Body of pancreas (tissue), 4 donors: Measurements from ENCODE around the gene RFESD.

Source experiments
- CTCF ChIP-seq, 7 experiments: fragments of 450-650 bp in 4 of 7; fragments of 200-600 bp in 3 of 7; sonication (generic) in 3 of 7; IDR thresholded peaks; one replicate each; pipeline ENCODE4 v1.5.1; 2016 to 2019; ENCODE audit warnings: antibody characterized with exemption in 7 of 7
- POLR2A ChIP-seq, 3 donors: fragments of 450-650 bp; IDR thresholded peaks; one replicate each; pipeline ENCODE4 v1.6.1; 2016; ENCODE audit warnings: antibody characterized with exemption in 3 of 3, mild to moderate bottlenecking in 2 of 3

DNA sequence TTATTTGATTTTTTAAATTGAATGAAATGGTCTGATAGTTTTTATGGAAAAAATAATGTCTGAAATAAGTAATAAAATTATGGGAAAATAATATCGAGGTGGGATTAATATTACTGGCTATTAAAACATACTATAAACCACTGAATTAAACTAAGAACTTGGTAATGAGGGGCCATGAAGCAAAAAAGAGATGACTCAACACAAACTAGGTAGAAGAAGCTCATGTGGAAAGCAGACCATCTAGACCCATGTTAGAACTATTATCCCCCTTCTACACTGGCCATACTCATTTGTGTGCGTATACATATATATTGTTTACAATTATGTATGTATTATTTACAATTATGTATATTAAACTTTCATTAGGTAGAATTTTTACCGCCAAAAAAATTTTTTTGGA, 35.2 kb upstream of the RFESD start:
- TF ChIP-seq POLR2A (IDR thresholded peaks at IDR 0.05), result no peak
- TF ChIP-seq CTCF (IDR thresholded peaks at IDR 0.05), result no peak
